Panc1 (cell line): ENCODE measurements around the gene GRK1. TPM values are rescaled to one million over a fixed set of nuclear protein-coding genes. Genes with fewer than 3 reads are reported as not detected.

Experiments used
- ATAC-seq: fragments of 200-7000 bp; cut with Tn5 transposase; 2 replicates; pipeline ENCODE4 v1.9.1; 2020; ENCODE audit warnings: mild to moderate bottlenecking, moderate library complexity
- BruUV-seq: library from RNA; stranded (reverse); fragments of 400-500 nt; replicated peaks from 2 replicates; lab custom pipeline; 2021; lab: Mats Ljungman, UMichigan
- CTCF ChIA-PET: fragments of 300-600 bp; sonication (Branson Sonifier 250); formaldehyde crosslinking; loops from one replicate; lab custom pipeline; 2022; ENCODE audit warnings: antibody characterized with exemption; lab: Charles Lee
- POLR2A ChIA-PET: fragments of 300-600 bp; sonication (Branson Sonifier 250); formaldehyde crosslinking; loops from one replicate; lab custom pipeline; 2022; ENCODE audit warnings: antibody characterized with exemption; lab: Charles Lee
- DNase-seq: peaks from one replicate; pipeline ENCODE4 v3.0.0-alpha.2; 2010; ENCODE audit warnings: low read depth, low spot score
- H3K27ac ChIP-seq: 2 replicates; pipeline ENCODE4 v1.5.1; 2011; ENCODE audit warnings: mild to moderate bottlenecking, low read length, inconsistent platforms
- H3K27me3 ChIP-seq: fragments of 200-500 bp; sonication (Bioruptor generic); 2 replicates; pipeline ENCODE4 v1.6.0; 2014; ENCODE audit warnings: low read length, inconsistent platforms; ENCODE audit not compliant: control insufficient read depth, insufficient read depth
- H3K36me3 ChIP-seq: fragments of 200-500 bp; sonication (Bioruptor generic); 2 replicates; pipeline ENCODE4 v1.5.1; 2014; ENCODE audit warnings: inconsistent platforms, mild to moderate bottlenecking, low read length, moderate library complexity; ENCODE audit not compliant: control insufficient read depth, insufficient read depth
- H3K4me1 ChIP-seq: 2 replicates; pipeline ENCODE4 v1.5.1; 2011; ENCODE audit warnings: inconsistent platforms, mild to moderate bottlenecking, low read length, moderate library complexity; ENCODE audit not compliant: control insufficient read depth, insufficient read depth
- H3K4me3 ChIP-seq, 2 experiments: 2 replicates each; pipeline ENCODE4 v1.5.1; 2011 to 2012; ENCODE audit warnings: low read depth in 2 of 2, low read length in 2 of 2, mild to moderate bottlenecking in 2 of 2, inconsistent platforms in 1 of 2, moderate library complexity in 1 of 2
- H3K9me3 ChIP-seq: fragments of 200-500 bp; sonication (Bioruptor generic); 2 replicates; pipeline ENCODE4 v1.5.1; 2014; ENCODE audit warnings: low read depth, mild to moderate bottlenecking, inconsistent platforms, low read length, moderate library complexity; ENCODE audit not compliant: control insufficient read depth, insufficient read depth
- CTCF ChIP-seq: fragments of 450-650 bp; IDR thresholded peaks from 2 replicates; pipeline ENCODE4 v1.5.1; 2017; ENCODE audit warnings: mild to moderate bottlenecking
- POLR2AphosphoS5 ChIP-seq: IDR thresholded peaks from 2 replicates; pipeline ENCODE4 v1.6.1; 2012; ENCODE audit warnings: mild to moderate bottlenecking, low read depth, low read length, moderate library complexity
- REST ChIP-seq, 2 experiments: IDR thresholded peaks; 2 replicates each; pipeline ENCODE4 v1.6.1; 2011 to 2012; ENCODE audit warnings: low read depth in 2 of 2, control low read depth in 1 of 2, low read length in 1 of 2, mild to moderate bottlenecking in 1 of 2, moderate library complexity in 1 of 2; ENCODE audit not compliant: insufficient read depth in 1 of 2
- SIN3A ChIP-seq: IDR thresholded peaks from 2 replicates; pipeline ENCODE4 v1.6.1; 2012; ENCODE audit warnings: low read depth, mild to moderate bottlenecking, low read length, moderate library complexity, borderline replicate concordance; ENCODE audit not compliant: insufficient read depth
- TCF7L2 ChIP-seq: IDR thresholded peaks from 2 replicates; pipeline ENCODE4 v1.6.1; 2011; ENCODE audit warnings: mild to moderate bottlenecking, low read depth, low read length, inconsistent platforms
- in situ Hi-C: cut with HindIII; loops from 2 replicates; pipeline ENCODE4 v1.10.0; 2016; ENCODE audit warnings: low sequenced_read_pairs, low pct_unique_long_range_greater_than_20kb
- intact Hi-C: fragments of 100-400 bp; cut with micrococcal nuclease; formaldehyde crosslinking; loops from one replicate; pipeline ENCODE4 v1.10.0; 2022; ENCODE audit not compliant: unreplicated experiment
- total RNA-seq: library from RNA; stranded (reverse); gene quantifications from one replicate; pipeline ENCODE4 v1.2.1, GENCODE V29; 2021; ENCODE audit not compliant: unreplicated experiment

The GRK1 gene
- total RNA-seq, 1 experiment from 2014 or later = 1.8 TPM

DNA sequence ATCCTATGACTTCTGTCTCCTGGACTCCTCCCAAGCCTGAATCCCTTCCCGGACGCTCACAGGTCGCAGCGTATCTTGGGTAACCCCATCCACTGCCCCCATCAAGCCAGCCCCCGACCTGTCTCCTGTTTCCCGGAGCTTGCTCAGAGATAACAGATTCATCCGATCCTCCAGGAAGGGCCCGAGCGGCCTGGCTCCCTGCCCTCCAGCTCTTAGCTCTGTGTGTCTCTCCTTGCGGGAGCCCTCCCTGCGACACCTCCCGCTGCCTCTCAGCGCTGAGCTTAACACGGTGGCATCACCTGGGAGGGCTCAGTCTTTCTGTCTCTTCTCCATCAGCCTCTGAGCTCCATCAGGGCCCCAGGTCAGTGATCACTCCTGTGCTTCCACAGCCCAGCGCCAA is 87.7 kb downstream of the GRK1 start:
- H3K36me3 ChIP-seq = no peaks in the 10 kb centered on the region
- ATAC-seq (no peak), DNase-seq (no peak)
- in situ Hi-C loops = no loop called here
- no peaks in the 10 kb centered on the region for H3K4me1 ChIP-seq
- no peak overlapping the region for H3K4me3 ChIP-seq
- no peak overlapping the region for H3K27ac ChIP-seq
- ChIA-PET CTCF (no interaction called here), POLR2A (no interaction called here)
- no peaks in the 10 kb centered on the region for H3K27me3 ChIP-seq
- intact Hi-C loops = no loop called here
- no peaks in the 10 kb centered on the region for H3K9me3 ChIP-seq
- TF ChIP-seq POLR2AphosphoS5 = no peak
- no peak for TF ChIP-seq TCF7L2
- no peak for TF ChIP-seq REST (IDR thresholded peaks at IDR 0.05; ENCODE audit: insufficient read depth in 1 of 2, low read depth in 2 of 2, low read length in 1 of 2)
- no peak for TF ChIP-seq SIN3A
- no peak for TF ChIP-seq CTCF
- no TSS peak for BruUV-seq

DNA sequence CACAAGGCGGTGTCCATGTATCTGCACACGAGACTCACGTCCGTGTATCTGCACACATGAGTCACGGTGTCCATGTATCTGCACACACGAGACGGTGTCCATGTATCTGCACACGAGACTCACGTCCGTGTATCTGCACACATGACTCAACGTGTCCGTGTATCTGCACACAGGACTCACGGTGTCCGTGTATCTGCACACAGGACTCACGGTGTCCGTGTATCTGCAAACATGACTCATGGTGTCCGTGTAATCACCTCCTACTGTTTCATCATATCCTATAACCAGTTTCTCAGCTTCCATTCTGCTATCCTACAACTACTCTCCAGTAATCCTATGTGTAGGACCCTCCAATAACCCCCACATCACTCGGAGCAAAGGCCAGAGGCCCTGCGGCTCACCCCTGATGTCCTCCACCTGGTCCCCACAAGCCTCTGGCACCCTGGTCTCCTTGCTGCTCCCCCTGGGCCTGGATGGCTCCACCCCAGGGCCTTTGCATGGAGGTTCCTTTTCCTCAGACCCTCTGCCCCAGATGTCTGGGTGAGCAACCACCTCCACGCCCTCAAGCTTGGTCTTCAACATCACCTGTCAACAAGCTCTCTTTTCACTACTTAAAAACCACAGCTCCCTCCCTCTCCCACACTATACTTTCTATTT is 89.5 kb downstream of the GRK1 start:
- no TSS peak for BruUV-seq
- no peak overlapping the region for H3K4me3 ChIP-seq
- POLR2A ChIA-PET = no interaction called here
- no peak overlapping the region for H3K27ac ChIP-seq
- no peaks in the 10 kb centered on the region for H3K27me3 ChIP-seq
- DNase-seq (no peak), ATAC-seq (no peak)
- CTCF ChIA-PET = interaction anchor here (0.7 kb wide), 1 partner anchor 194 kb away, joined by 3 read pairs; no protein-coding TSS in a partner anchor
- H3K9me3 ChIP-seq = no peaks in the 10 kb centered on the region
- H3K4me1 ChIP-seq = no peaks in the 10 kb centered on the region
- no peak for TF ChIP-seq CTCF
- no peak for TF ChIP-seq SIN3A
- TF ChIP-seq POLR2AphosphoS5 = no peak
- intact Hi-C loops (no loop called here), in situ Hi-C loops (no loop called here)
- H3K36me3 ChIP-seq = no peaks in the 10 kb centered on the region
